ENCODE results near the gene VIPR1.
"Not testable (repeated sequence)": the region's sequence is repeated elsewhere in the genome, so short reads cannot be mapped to it uniquely, and the experiment has no call there.

GRCh38 chr3:42556817-42557216, 54.4 kb downstream of the VIPR1 start:
- TF ChIP-seq CTCF (IDR thresholded peaks at IDR 0.05); EZH2 (IDR thresholded peaks at IDR 0.05; ENCODE audit: borderline replicate concordance, insufficient read depth, low read depth, low read length, poor library complexity, severe bottlenecking): not testable (repeated sequence)
